WTC11 (cell line): Measurements from ENCODE around the gene ARMC9. TPM values are rescaled to one million over a fixed set of nuclear protein-coding genes. Genes with fewer than 3 reads are reported as not detected.

Experiments used
- ATAC-seq: fragments of 200-7000 bp; cut with Tn5 transposase; 2 replicates; pipeline ENCODE4 v1.10.0; 2021; ENCODE audit warnings: mild to moderate bottlenecking, moderate library complexity
- CTCF ChIA-PET: fragments of 300-600 bp; sonication (Branson Sonifier 250); formaldehyde crosslinking; loops from one replicate; lab custom pipeline; 2021; ENCODE audit warnings: antibody characterized with exemption; lab: Charles Lee
- POLR2A ChIA-PET: fragments of 350-600 bp; sonication (Branson Sonifier 250); formaldehyde crosslinking; loops from one replicate; lab custom pipeline; 2021; ENCODE audit warnings: antibody characterized with exemption; lab: Charles Lee
- DNase-seq: peaks from one replicate; pipeline ENCODE4 v3.0.0; 2021; ENCODE audit warnings: low spot score
- H3K27ac Mint-ChIP-seq: 2 replicates; pipeline ENCODE4 v1.8.0; 2021; ENCODE audit warnings: mixed read lengths
- H3K27me3 Mint-ChIP-seq: 2 replicates; pipeline ENCODE4 v1.8.0; 2021; ENCODE audit warnings: low read depth, mild to moderate bottlenecking, moderate library complexity, mixed read lengths
- H3K36me3 Mint-ChIP-seq: 2 replicates; pipeline ENCODE4 v1.8.0; 2021; ENCODE audit warnings: mixed read lengths
- H3K4me1 Mint-ChIP-seq: 2 replicates; pipeline ENCODE4 v1.8.0; 2022; ENCODE audit warnings: mixed read lengths
- H3K4me3 Mint-ChIP-seq: 2 replicates; pipeline ENCODE4 v1.8.0; 2021; ENCODE audit warnings: mild to moderate bottlenecking, moderate library complexity, mixed read lengths
- H3K9me3 Mint-ChIP-seq: 2 replicates; pipeline ENCODE4 v1.8.0; 2021; ENCODE audit warnings: mixed read lengths
- AFF4 ChIP-seq: sonication (generic); formaldehyde crosslinking; IDR thresholded peaks from 2 replicates; pipeline ENCODE4 v1.8.1; 2023; ENCODE audit warnings: mild to moderate bottlenecking, missing genetic modification reagents, borderline replicate concordance
- ATF1 ChIP-seq: sonication (generic); formaldehyde crosslinking; IDR thresholded peaks from 2 replicates; pipeline ENCODE4 v1.8.1; 2023; ENCODE audit warnings: mild to moderate bottlenecking, moderate library complexity, missing genetic modification reagents
- CREM ChIP-seq: sonication (generic); formaldehyde crosslinking; IDR thresholded peaks from 2 replicates; pipeline ENCODE4 v1.8.1; 2022; ENCODE audit warnings: mild to moderate bottlenecking, missing genetic modification reagents, moderate library complexity
- GABPB1 ChIP-seq: sonication (generic); formaldehyde crosslinking; IDR thresholded peaks from 2 replicates; pipeline ENCODE4 v1.8.1; 2023; ENCODE audit warnings: mild to moderate bottlenecking, missing genetic modification reagents
- GTF2I ChIP-seq: fragments of 250-450 bp; sonication (Bioruptor Pico); conservative IDR thresholded peaks from 2 replicates; pipeline ENCODE4 v1.4.0; 2021; ENCODE audit warnings: mild to moderate bottlenecking
- MLX ChIP-seq: sonication (generic); formaldehyde crosslinking; IDR thresholded peaks from 2 replicates; pipeline ENCODE4 v1.8.1; 2023; ENCODE audit warnings: mild to moderate bottlenecking, missing genetic modification reagents, moderate library complexity
- MYBL2 ChIP-seq: sonication (generic); formaldehyde crosslinking; IDR thresholded peaks from 2 replicates; pipeline ENCODE4 v1.8.1; 2023; ENCODE audit warnings: mild to moderate bottlenecking, moderate library complexity, missing genetic modification reagents
- NR2C2 ChIP-seq: sonication (generic); formaldehyde crosslinking; IDR thresholded peaks from 2 replicates; pipeline ENCODE4 v1.8.0; 2022; ENCODE audit warnings: mild to moderate bottlenecking, missing genetic modification reagents
- RELA ChIP-seq: sonication (generic); formaldehyde crosslinking; IDR thresholded peaks from 2 replicates; pipeline ENCODE4 v1.8.1; 2022; ENCODE audit warnings: missing genetic modification reagents, mild to moderate bottlenecking, borderline replicate concordance
- SMAD3 ChIP-seq: sonication (generic); formaldehyde crosslinking; IDR thresholded peaks from 2 replicates; pipeline ENCODE4 v1.8.0; 2022; ENCODE audit warnings: missing genetic modification reagents, mild to moderate bottlenecking, borderline replicate concordance
- ZNF317 ChIP-seq: sonication (generic); formaldehyde crosslinking; IDR thresholded peaks from 2 replicates; pipeline ENCODE4 v1.8.1; 2023; ENCODE audit warnings: low read depth, mild to moderate bottlenecking, moderate library complexity, missing genetic modification reagents, borderline replicate concordance
- ZNF425 ChIP-seq: fragments of 250-450 bp; sonication (Bioruptor Pico); conservative IDR thresholded peaks from 2 replicates; pipeline ENCODE4 v1.9.0; 2021; ENCODE audit warnings: mild to moderate bottlenecking
- total RNA-seq: library from RNA; stranded (reverse); gene quantifications from 3 replicates; pipeline ENCODE4 v1.2.3, GENCODE V29; 2021
- TF ChIP-seq, protein P1 (sequence below): fragments of 250-450 bp; sonication (Bioruptor Pico); IDR thresholded peaks from 2 replicates; pipeline ENCODE4 v1.8.0; 2021; ENCODE audit warnings: mild to moderate bottlenecking
- TF ChIP-seq, protein P2 (sequence below): sonication (generic); formaldehyde crosslinking; IDR thresholded peaks from 2 replicates; pipeline ENCODE4 v1.8.0; 2022; ENCODE audit warnings: mild to moderate bottlenecking, missing genetic modification reagents
- TF ChIP-seq, protein P3 (sequence below): sonication (generic); formaldehyde crosslinking; IDR thresholded peaks from 2 replicates; pipeline ENCODE4 v1.8.0; 2022; ENCODE audit warnings: missing genetic modification reagents

ARMC9 gene
- total RNA-seq, 1 experiment from 2014 or later = 34.9 TPM

GRCh38 chr2:231373786-231374349 is 175.4 kb downstream of the ARMC9 start:
- H3K27ac Mint-ChIP-seq = 0 out of 2 replicates have a peak overlapping the region, but pooled peaks have one; percentile 52
- DNase-seq = no peak
- H3K4me3 Mint-ChIP-seq = no peak overlapping the region
- H3K4me1 Mint-ChIP-seq = peaks cover 86% of the 10 kb centered on the region
- H3K27me3 Mint-ChIP-seq = no peaks in the 10 kb centered on the region
- CTCF ChIA-PET = interaction anchor here (0.9 kb wide), 1 partner anchor 77 kb away, joined by 3 read pairs; no protein-coding TSS in a partner anchor
- H3K9me3 Mint-ChIP-seq = no peaks in the 10 kb centered on the region
- H3K36me3 Mint-ChIP-seq = peaks cover 3% of the 10 kb centered on the region; the same call in 1 of the 2 replicates
- no peak for TF ChIP-seq RELA (CRISPR knock-in tag)
- no peak for TF ChIP-seq ZNF425 (CRISPR knock-in tag)
- TF ChIP-seq ATF1 = no peak
- TF ChIP-seq CREM (CRISPR knock-in tag) = no peak
- TF ChIP-seq AFF4 = no peak
- no peak for TF ChIP-seq SMAD3 (CRISPR knock-in tag)
- no peak for TF ChIP-seq ZNF317 (CRISPR knock-in tag)
- TF ChIP-seq, all 79 proteins: peak for 0
- no peak for ATAC-seq
- POLR2A ChIA-PET = interaction anchor here (1.0 kb wide), 1 partner anchor 91 kb away, joined by 3 read pairs; the partner anchor contains the start of gene NCL

- no peak for DNase-seq
These were observed 176.3 kb downstream of the ARMC9 start for GRCh38 chr2:231374771-231375170.

More at GRCh38 chr2:231374771-231375170, 176.3 kb downstream of the ARMC9 start:
- no peak for ATAC-seq
- Mint-ChIP-seq H3K9me3 (no peaks in the 10 kb centered on the region), H3K4me3 (no peak overlapping the region), H3K27ac (peak overlapping the region; percentile 91), H3K36me3 (peaks cover 3% of the 10 kb centered on the region; the same call in 1 of the 2 replicates), H3K4me1 (peaks cover 83% of the 10 kb centered on the region), H3K27me3 (no peaks in the 10 kb centered on the region)
- ChIA-PET CTCF (interaction anchor here (0.6 to 1.1 kb wide), 2 partner anchors 26 to 77 kb away, joined by 3 read pairs; no protein-coding TSS in a partner anchor), POLR2A (interaction anchor here (1.0 kb wide), 1 partner anchor 90 kb away, joined by 3 read pairs; the partner anchor contains the start of gene NCL)
- TF ChIP-seq, protein P1, sequence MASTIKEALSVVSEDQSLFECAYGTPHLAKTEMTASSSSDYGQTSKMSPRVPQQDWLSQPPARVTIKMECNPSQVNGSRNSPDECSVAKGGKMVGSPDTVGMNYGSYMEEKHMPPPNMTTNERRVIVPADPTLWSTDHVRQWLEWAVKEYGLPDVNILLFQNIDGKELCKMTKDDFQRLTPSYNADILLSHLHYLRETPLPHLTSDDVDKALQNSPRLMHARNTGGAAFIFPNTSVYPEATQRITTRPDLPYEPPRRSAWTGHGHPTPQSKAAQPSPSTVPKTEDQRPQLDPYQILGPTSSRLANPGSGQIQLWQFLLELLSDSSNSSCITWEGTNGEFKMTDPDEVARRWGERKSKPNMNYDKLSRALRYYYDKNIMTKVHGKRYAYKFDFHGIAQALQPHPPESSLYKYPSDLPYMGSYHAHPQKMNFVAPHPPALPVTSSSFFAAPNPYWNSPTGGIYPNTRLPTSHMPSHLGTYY (CRISPR knock-in tag) = no peak
- TF ChIP-seq, protein P2, sequence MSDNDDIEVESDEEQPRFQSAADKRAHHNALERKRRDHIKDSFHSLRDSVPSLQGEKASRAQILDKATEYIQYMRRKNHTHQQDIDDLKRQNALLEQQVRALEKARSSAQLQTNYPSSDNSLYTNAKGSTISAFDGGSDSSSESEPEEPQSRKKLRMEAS (CRISPR knock-in tag) = no peak
- TF ChIP-seq, protein P3, sequence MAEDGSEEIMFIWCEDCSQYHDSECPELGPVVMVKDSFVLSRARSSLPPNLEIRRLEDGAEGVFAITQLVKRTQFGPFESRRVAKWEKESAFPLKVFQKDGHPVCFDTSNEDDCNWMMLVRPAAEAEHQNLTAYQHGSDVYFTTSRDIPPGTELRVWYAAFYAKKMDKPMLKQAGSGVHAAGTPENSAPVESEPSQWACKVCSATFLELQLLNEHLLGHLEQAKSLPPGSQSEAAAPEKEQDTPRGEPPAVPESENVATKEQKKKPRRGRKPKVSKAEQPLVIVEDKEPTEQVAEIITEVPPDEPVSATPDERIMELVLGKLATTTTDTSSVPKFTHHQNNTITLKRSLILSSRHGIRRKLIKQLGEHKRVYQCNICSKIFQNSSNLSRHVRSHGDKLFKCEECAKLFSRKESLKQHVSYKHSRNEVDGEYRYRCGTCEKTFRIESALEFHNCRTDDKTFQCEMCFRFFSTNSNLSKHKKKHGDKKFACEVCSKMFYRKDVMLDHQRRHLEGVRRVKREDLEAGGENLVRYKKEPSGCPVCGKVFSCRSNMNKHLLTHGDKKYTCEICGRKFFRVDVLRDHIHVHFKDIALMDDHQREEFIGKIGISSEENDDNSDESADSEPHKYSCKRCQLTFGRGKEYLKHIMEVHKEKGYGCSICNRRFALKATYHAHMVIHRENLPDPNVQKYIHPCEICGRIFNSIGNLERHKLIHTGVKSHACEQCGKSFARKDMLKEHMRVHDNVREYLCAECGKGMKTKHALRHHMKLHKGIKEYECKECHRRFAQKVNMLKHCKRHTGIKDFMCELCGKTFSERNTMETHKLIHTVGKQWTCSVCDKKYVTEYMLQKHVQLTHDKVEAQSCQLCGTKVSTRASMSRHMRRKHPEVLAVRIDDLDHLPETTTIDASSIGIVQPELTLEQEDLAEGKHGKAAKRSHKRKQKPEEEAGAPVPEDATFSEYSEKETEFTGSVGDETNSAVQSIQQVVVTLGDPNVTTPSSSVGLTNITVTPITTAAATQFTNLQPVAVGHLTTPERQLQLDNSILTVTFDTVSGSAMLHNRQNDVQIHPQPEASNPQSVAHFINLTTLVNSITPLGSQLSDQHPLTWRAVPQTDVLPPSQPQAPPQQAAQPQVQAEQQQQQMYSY (CRISPR knock-in tag) = no peak
- TF ChIP-seq NR2C2 (CRISPR knock-in tag) = no peak
- no peak for TF ChIP-seq MLX (CRISPR knock-in tag)
- no peak for TF ChIP-seq GTF2I
- no peak for TF ChIP-seq GABPB1
- no peak for TF ChIP-seq MYBL2 (CRISPR knock-in tag)
